ENCODE results near the gene FAM98B.

GRCh38 chr15:38470816-38471215 is 16.9 kb downstream of the FAM98B start:
- TF ChIP-seq CTCF (IDR thresholded peaks at IDR 0.05) (no peak), POLR2A (IDR thresholded peaks at IDR 0.05) (no peak)

Measured in body of pancreas (tissue), 4 donors.